ENCODE results near the gene U2AF1L4.

U2AF1L4 gene

GRCh38 chr19:35714601-35715354 lies 30.4 kb downstream of the U2AF1L4 start:
- no peak for TF ChIP-seq CTCF (IDR thresholded peaks at IDR 0.05; ENCODE audit: low read depth, low read length, missing control alignments)
- H3K4me3 ChIP-seq (ENCODE audit: low read depth, low read length), result no peak overlapping the region
- in situ Hi-C loops (cut with HindIII; ENCODE audit: low sequenced_read_pairs), result no loop called here
- DNase-seq (ENCODE audit: low read depth), result no peak

GRCh38 chr19:35713904-35714495 lies 31.2 kb downstream of the U2AF1L4 start:
- H3K4me3 ChIP-seq (ENCODE audit: low read depth, low read length), result no peak overlapping the region
- in situ Hi-C loops (cut with HindIII; ENCODE audit: low sequenced_read_pairs), result no loop called here
- no peak for TF ChIP-seq CTCF (IDR thresholded peaks at IDR 0.05; ENCODE audit: low read depth, low read length, missing control alignments)
- no peak for DNase-seq (ENCODE audit: low read depth)

- in situ Hi-C loops (cut with HindIII; ENCODE audit: low sequenced_read_pairs), result no loop called here
- no peak for TF ChIP-seq CTCF (IDR thresholded peaks at IDR 0.05; ENCODE audit: low read depth, low read length, missing control alignments)
- no peak overlapping the region for H3K4me3 ChIP-seq (ENCODE audit: low read depth, low read length)
- no peak for DNase-seq (ENCODE audit: low read depth)
These were observed 31.7 kb downstream of the U2AF1L4 start for GRCh38 chr19:35713506-35713850.

- no peak for DNase-seq (ENCODE audit: low read depth)
- in situ Hi-C loops (cut with HindIII; ENCODE audit: low sequenced_read_pairs), result no loop called here
- no peak for TF ChIP-seq CTCF (IDR thresholded peaks at IDR 0.05; ENCODE audit: low read depth, low read length, missing control alignments)
- no peak overlapping the region for H3K4me3 ChIP-seq (ENCODE audit: low read depth, low read length)
These were observed 32.4 kb downstream of the U2AF1L4 start for GRCh38 chr19:35712567-35713505.

GRCh38 chr19:35710784-35711723 lies 34.2 kb downstream of the U2AF1L4 start:
- DNase-seq (ENCODE audit: low read depth), result no peak
- in situ Hi-C loops (cut with HindIII; ENCODE audit: low sequenced_read_pairs), result no loop called here
- H3K4me3 ChIP-seq (ENCODE audit: low read depth, low read length), result no peak overlapping the region
- TF ChIP-seq CTCF (IDR thresholded peaks at IDR 0.05; ENCODE audit: low read depth, low read length, missing control alignments), result no peak
